Caki2 (cell line): ENCODE results near the gene SCYGR8. TPM values are rescaled to one million over a fixed set of nuclear protein-coding genes. Genes with fewer than 3 reads are reported as not detected.

Experiments
- DNase-seq: peaks from one replicate; pipeline ENCODE4 v3.0.0-alpha.2; 2015; ENCODE audit warnings: low read depth
- in situ Hi-C: cut with HindIII; loops from 2 replicates; pipeline ENCODE4 v1.10.0; 2016; ENCODE audit warnings: low sequenced_read_pairs, low pct_unique_long_range_greater_than_20kb, mixed read lengths
- total RNA-seq: library from RNA; depleted of rRNA; stranded (reverse); fragments of >200 nt; shearing (Covaris generic); gene quantifications from 2 replicates; pipeline ENCODE4 v1.2.3, GENCODE V29; 2014; ENCODE audit warnings: low replicate concordance; rRNA removed

Gene SCYGR8
- total RNA-seq, 1 experiment from 2014 or later, result not detected

GRCh38 chr2:227789803-227790202, 44.1 kb downstream of the SCYGR8 start:
- in situ Hi-C loops, result no loop called here
- DNase-seq, result no peak

- in situ Hi-C loops, result no loop called here
- DNase-seq, result no peak
Measured at GRCh38 chr2:227793148-227793712, 47.5 kb downstream of the SCYGR8 start.

Other genes starting within 250 kb of the SCYGR8 start
- gene SCYGR2, start 147.0 kb upstream of the SCYGR8 start, total RNA-seq, result not detected in 2 replicates
- gene SCYGR3, start 131.1 kb upstream of the SCYGR8 start, total RNA-seq, result not detected in 2 replicates
- gene SCYGR4, start 128.4 kb upstream of the SCYGR8 start, total RNA-seq, result not detected in 2 replicates
- not detected in 2 replicates for gene SCYGR5, start 79.1 kb upstream of the SCYGR8 start, total RNA-seq
- gene SLC19A3, start 27.9 kb upstream of the SCYGR8 start, total RNA-seq, result 0.52 and 1.0 TPM in 2 replicates
- gene SCYGR6, start 21.1 kb upstream of the SCYGR8 start, total RNA-seq, result not detected in 2 replicates
- not detected in 2 replicates for gene SCYGR7, start 17.6 kb upstream of the SCYGR8 start, total RNA-seq
- 0.32 and 0.95 TPM in 2 replicates for gene CCL20, start 67.9 kb downstream of the SCYGR8 start, total RNA-seq
- gene DAW1, start 125.7 kb downstream of the SCYGR8 start, total RNA-seq, result 3.4 and 4.3 TPM in 2 replicates